Mesangial cell (primary cell): Measurements from ENCODE around the gene PKNOX2. TPM values are rescaled to one million over a fixed set of nuclear protein-coding genes. Genes with fewer than 3 reads are reported as not detected.

Experiments used
- total RNA-seq: library from RNA; depleted of rRNA; stranded (reverse); fragments of >200 nt; gene quantifications from 2 replicates; pipeline ENCODE4 v1.2.3, GENCODE V29; 2015

The PKNOX2 gene
- 0.98 and 1.6 TPM in 2 replicates for total RNA-seq

DNA sequence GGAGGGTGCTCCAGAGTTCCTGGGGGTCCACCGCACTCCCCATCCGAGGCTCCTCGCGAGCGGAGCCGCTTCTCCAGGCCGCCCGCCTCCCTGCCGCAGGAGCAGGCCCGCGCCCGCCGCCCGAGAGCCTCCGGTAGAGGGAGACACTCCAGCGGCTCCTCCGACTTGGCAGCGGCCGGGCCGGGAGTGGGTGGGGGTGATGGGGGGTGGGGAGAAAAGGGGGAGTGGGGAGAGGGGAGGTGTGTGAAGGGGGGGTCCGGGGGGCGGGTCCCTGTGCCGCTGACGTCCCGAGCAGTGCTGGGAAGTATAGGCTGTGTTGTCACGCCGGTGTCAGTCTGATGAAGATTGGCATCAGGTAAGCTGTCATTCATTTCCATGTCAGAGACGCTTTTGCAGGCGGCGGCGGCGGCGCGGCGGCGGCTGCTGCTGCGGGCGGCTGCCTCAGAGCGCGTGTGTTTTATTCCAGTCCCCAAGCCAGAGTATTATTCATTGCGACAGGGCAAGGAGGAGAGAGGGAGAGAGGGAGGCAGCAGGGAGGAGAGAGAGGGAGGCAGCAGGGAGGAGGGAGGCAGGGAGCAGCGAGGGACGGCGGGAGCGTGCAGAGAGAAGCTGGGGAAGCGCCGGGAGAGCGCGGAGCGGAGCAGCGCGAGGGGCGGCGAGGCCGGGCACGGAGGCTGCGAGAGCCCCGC, at the start of gene PKNOX2:
Gene PKNOX2 (plus strand): TSS at position 330 of the 689 bp plus-strand sequence. CDS start 186,555 bp downstream, outside the sequence.

Other genes with a start within 250 kb of the PKNOX2 start
- gene HEPN1, start 245.5 kb upstream of the PKNOX2 start, total RNA-seq = not detected in 2 replicates
- not detected in 2 replicates for gene HEPACAM, start 228.7 kb upstream of the PKNOX2 start, total RNA-seq
- 0.25 and 2.3 TPM in 2 replicates for gene CCDC15, start 210.5 kb upstream of the PKNOX2 start, total RNA-seq
- gene SLC37A2, start 101.4 kb upstream of the PKNOX2 start, total RNA-seq = 0.25 and 0.98 TPM in 2 replicates
- gene TMEM218, start 53.1 kb upstream of the PKNOX2 start, total RNA-seq = 23.0 and 23.6 TPM in 2 replicates